CD14-positive monocyte (primary cell): ENCODE data around the gene CHN1. TPM values are rescaled to one million over a fixed set of nuclear protein-coding genes. Genes with fewer than 3 reads are reported as not detected.

ENCODE experiments used
- DNase-seq, 3 donors: peaks; one replicate each; pipeline ENCODE4 v3.0.0-alpha.2; 2011 to 2022
- H2AFZ ChIP-seq: 2 replicates; pipeline ENCODE4 v1.6.0; 2012; ENCODE audit warnings: mild to moderate bottlenecking, low read depth, low read length, inconsistent platforms; ENCODE audit not compliant: insufficient read depth, poor library complexity, severe bottlenecking
- H3K27ac ChIP-seq, 2 donors: 1 replicate in 1 of 2; 2 replicates in 1 of 2; pipeline ENCODE4 v1.5.1; 2012 to 2013; ENCODE audit warnings: low read length in 2 of 2, control low read depth in 1 of 2, inconsistent platforms in 1 of 2, low read depth in 1 of 2, mild to moderate bottlenecking in 1 of 2
- H3K27me3 ChIP-seq, 2 donors: one replicate each; pipeline versions ENCODE4 v1.6.0 to v1.6.1; 2011 to 2013; ENCODE audit warnings: low read length in 2 of 2; ENCODE audit not compliant: control insufficient read depth in 2 of 2, insufficient read depth in 2 of 2
- H3K36me3 ChIP-seq, 2 donors: replicated peaks in 1 of 2; 1 replicate in 1 of 2; 2 replicates in 1 of 2; pipeline versions ENCODE4 v1.5.1 to v1.6.1; 2012 to 2013; ENCODE audit warnings: low read length in 2 of 2, control low read depth in 1 of 2, inconsistent platforms in 1 of 2, mild to moderate bottlenecking in 1 of 2; ENCODE audit not compliant: insufficient read depth in 2 of 2, control insufficient read depth in 1 of 2
- H3K4me1 ChIP-seq, 2 donors: 1 replicate in 1 of 2; 2 replicates in 1 of 2; pipeline versions ENCODE4 v1.5.1 to v1.6.1; 2012 to 2013; ENCODE audit warnings: low read length in 2 of 2, control low read depth in 1 of 2, inconsistent platforms in 1 of 2, mild to moderate bottlenecking in 1 of 2, moderate library complexity in 1 of 2; ENCODE audit not compliant: insufficient read depth in 2 of 2, control insufficient read depth in 1 of 2
- H3K4me2 ChIP-seq: replicated peaks from 2 replicates; pipeline ENCODE3; 2012; ENCODE audit warnings: low read length, moderate library complexity, mild to moderate bottlenecking; ENCODE audit not compliant: poor library complexity, severe bottlenecking; ENCODE audit errors: extremely low read depth
- H3K4me3 ChIP-seq, 3 experiments: fragments of 200-600 bp in 1 of 3; sonication (generic) in 1 of 3; replicated peaks in 1 of 3; 1 replicate in 2 of 3; 2 replicates in 1 of 3; pipeline ENCODE4 v1.5.1; 2011 to 2013; ENCODE audit warnings: low read length in 3 of 3, mild to moderate bottlenecking in 3 of 3, control low read depth in 2 of 3, low read depth in 2 of 3, inconsistent platforms in 1 of 3, moderate library complexity in 1 of 3
- H3K79me2 ChIP-seq: 2 replicates; pipeline ENCODE4 v1.6.0; 2012; ENCODE audit warnings: mild to moderate bottlenecking, control low read depth, inconsistent platforms, low read length, moderate library complexity; ENCODE audit not compliant: insufficient read depth
- H3K9ac ChIP-seq: 2 replicates; pipeline ENCODE4 v1.6.0; 2017; ENCODE audit warnings: low read length, mild to moderate bottlenecking; ENCODE audit not compliant: insufficient read depth, poor library complexity, severe bottlenecking
- H3K9me3 ChIP-seq, 2 donors: replicated peaks in 1 of 2; 1 replicate in 1 of 2; 2 replicates in 1 of 2; pipeline versions ENCODE4 v1.5.1 to v1.6.1; 2012 to 2013; ENCODE audit warnings: low read length in 2 of 2, control low read depth in 1 of 2; ENCODE audit not compliant: control insufficient read depth in 1 of 2, insufficient read depth in 1 of 2
- H4K20me1 ChIP-seq: 2 replicates; pipeline ENCODE4 v1.6.0; 2012; ENCODE audit warnings: mild to moderate bottlenecking, low read length, control low read depth, moderate library complexity; ENCODE audit not compliant: insufficient read depth
- H3K27ac Mint-ChIP-seq, 7 donors: one replicate each; pipeline ENCODE4 v1.8.0; 2020; ENCODE audit warnings: mild to moderate bottlenecking in 7 of 7, mixed read lengths in 7 of 7, moderate library complexity in 6 of 7, inconsistent platforms in 2 of 7
- H3K27me3 Mint-ChIP-seq, 3 donors: one replicate each; pipeline ENCODE4 v1.8.0; 2021 to 2022; ENCODE audit warnings: low read depth in 3 of 3, mild to moderate bottlenecking in 3 of 3, mixed read lengths in 3 of 3, moderate library complexity in 3 of 3, inconsistent platforms in 1 of 3
- H3K36me3 Mint-ChIP-seq, 2 donors: one replicate each; pipeline ENCODE4 v1.8.0; 2020; ENCODE audit warnings: mixed read lengths in 2 of 2, inconsistent platforms in 1 of 2, mild to moderate bottlenecking in 1 of 2
- H3K4me1 Mint-ChIP-seq: one replicate; pipeline ENCODE4 v1.8.0; 2020; ENCODE audit warnings: mild to moderate bottlenecking, mixed read lengths
- H3K4me3 Mint-ChIP-seq, 2 donors: one replicate each; pipeline ENCODE4 v1.8.0; 2020; ENCODE audit warnings: mild to moderate bottlenecking in 2 of 2, mixed read lengths in 2 of 2, moderate library complexity in 1 of 2
- H3K9me3 Mint-ChIP-seq, 7 donors: one replicate each; pipeline ENCODE4 v1.8.0; 2020 to 2022; ENCODE audit warnings: mixed read lengths in 7 of 7, mild to moderate bottlenecking in 6 of 7, moderate library complexity in 6 of 7, inconsistent platforms in 2 of 7
- CTCF ChIP-seq: fragments of 200-600 bp; IDR thresholded peaks from one replicate; pipeline ENCODE4 v1.8.0; 2022; ENCODE audit warnings: antibody characterized with exemption, mild to moderate bottlenecking
- WGBS: methylation state at CpG from one replicate; pipeline ENCODE4 v1.1.5; 2013; ENCODE audit warnings: missing lambda C conversion rate; ENCODE audit not compliant: insufficient coverage; 5-methylcytosine and 5-hydroxymethylcytosine counted together
- intact Hi-C, 2 donors: fragments of 100-400 bp; cut with micrococcal nuclease; formaldehyde crosslinking; loops; one replicate each; pipeline versions ENCODE4 v1.15.0 to v1.15.1; 2023
- polyA plus RNA-seq, 3 donors: library from polyadenylated mRNA; depleted of rRNA in 1 of 3; unstranded in 2 of 3; stranded (reverse) in 1 of 3; fragments of 300-500 nt in 2 of 3; fragments of >200 nt in 1 of 3; fragmentation: Illumina TruSeq in 2 of 3; gene quantifications; 1 replicate in 2 of 3; 2 replicates in 1 of 3; pipeline ENCODE4 v1.2.3, GENCODE V29; 2012 to 2021

The CHN1 gene
- polyA plus RNA-seq, 3 donors, result 0.36 TPM; not detected in 2

- Mint-ChIP-seq H3K27ac (no peak overlapping the region), H3K4me3 (no peak overlapping the region), H3K4me1 (no peaks in the 10 kb centered on the region), H3K27me3 (peaks cover 8 to 14% (median 10%) of the 10 kb centered on the region in 3 donors), H3K36me3 (no peaks in the 10 kb centered on the region), H3K9me3 (peaks cover 0 to 6% (median 0%) of the 10 kb centered on the region in 7 donors)
- no peak overlapping the region for H3K27ac ChIP-seq
- no peak overlapping the region for H3K9ac ChIP-seq
- intact Hi-C loops, result no loop called here
- no peak for DNase-seq
- no peak overlapping the region for H2AFZ ChIP-seq
- no peak for TF ChIP-seq CTCF
- no peak overlapping the region for H3K4me3 ChIP-seq
- WGBS, result no CpG with 5 or more reads among the region's 1 CpG
- no peaks in the 10 kb centered on the region for H3K27me3 ChIP-seq
- H3K4me2 ChIP-seq, result no peak overlapping the region
- no peaks in the 10 kb centered on the region for H4K20me1 ChIP-seq
- H3K4me1 ChIP-seq, result no peaks in the 10 kb centered on the region
- no peaks in the 10 kb centered on the region for H3K9me3 ChIP-seq
- H3K36me3 ChIP-seq, result no peaks in the 10 kb centered on the region
- H3K79me2 ChIP-seq, result no peaks in the 10 kb centered on the region
Measured at GRCh38 chr2:174951745-174952144, 53.4 kb downstream of the CHN1 start.

- no peak overlapping the region for H3K4me3 ChIP-seq
- H3K4me2 ChIP-seq, result no peak overlapping the region
- WGBS, result 72% methylated on average over 2 of the region's 8 CpGs
- no peaks in the 10 kb centered on the region for H3K4me1 ChIP-seq
- no peaks in the 10 kb centered on the region for H3K36me3 ChIP-seq
- no peak overlapping the region for H3K9ac ChIP-seq
- no peak overlapping the region for H2AFZ ChIP-seq
- H4K20me1 ChIP-seq, result no peaks in the 10 kb centered on the region
- no peak overlapping the region for H3K4me3 Mint-ChIP-seq
- no peak for TF ChIP-seq CTCF
- no peaks in the 10 kb centered on the region for H3K9me3 ChIP-seq
- H3K79me2 ChIP-seq, result no peaks in the 10 kb centered on the region
- H3K4me1 Mint-ChIP-seq, result no peaks in the 10 kb centered on the region
- no peaks in the 10 kb centered on the region for H3K36me3 Mint-ChIP-seq
- H3K9me3 Mint-ChIP-seq, result peaks cover 0 to 2% (median 0%) of the 10 kb centered on the region in 7 donors
- H3K27me3 Mint-ChIP-seq, result peaks cover 2 to 9% (median 4%) of the 10 kb centered on the region in 3 donors
- H3K27ac ChIP-seq, result no peak overlapping the region
- no peak overlapping the region for H3K27ac Mint-ChIP-seq
- DNase-seq, result no peak
- no peaks in the 10 kb centered on the region for H3K27me3 ChIP-seq
- intact Hi-C loops, result no loop called here
Measured at GRCh38 chr2:174949988-174950687, 55.0 kb downstream of the CHN1 start.
